ENCODE results near the gene GLT8D1.
A peak's percentile ranks its signal among the peaks of the same experiment; 100 is the strongest.

GRCh38 chr3:52742418-52743041, 36.9 kb upstream of the GLT8D1 start:
- TF ChIP-seq CTCF (IDR thresholded peaks at IDR 0.05), result peak in 3 of 4 experiments; percentile 38 to 60 (median 52)
- TF ChIP-seq POLR2A (IDR thresholded peaks at IDR 0.05), result no peak
- TF ChIP-seq POLR2AphosphoS5 (IDR thresholded peaks at IDR 0.05), result no peak

All from prostate gland (tissue), 2 donors.